Aorta (tissue), 5 donors: ENCODE data around the gene SDF2L1. TPM values are rescaled to one million over a fixed set of nuclear protein-coding genes. Genes with fewer than 3 reads are reported as not detected.

Source experiments
- ATAC-seq: fragments of 200-7000 bp; cut with Tn5 transposase; one replicate; pipeline ENCODE4 v1.9.1; 2022; ENCODE audit warnings: moderate library complexity; ENCODE audit not compliant: low FRiP score
- DNase-seq, 2 donors: peaks; one replicate each; pipeline ENCODE4 v3.0.0-alpha.2; 2020
- H3K27ac ChIP-seq, 2 donors: one replicate each; pipeline ENCODE4 v1.5.1; 2013; ENCODE audit warnings: low read length in 2 of 2, mild to moderate bottlenecking in 2 of 2, moderate library complexity in 2 of 2, control low read depth in 1 of 2, inconsistent platforms in 1 of 2, low read depth in 1 of 2
- H3K27me3 ChIP-seq, 2 donors: one replicate each; pipeline ENCODE4 v1.6.1; 2013; ENCODE audit warnings: control low read depth in 1 of 2, low read length in 1 of 2, mild to moderate bottlenecking in 1 of 2, moderate library complexity in 1 of 2; ENCODE audit not compliant: insufficient read depth in 2 of 2, control insufficient read depth in 1 of 2
- H3K36me3 ChIP-seq, 2 donors: one replicate each; pipeline ENCODE4 v1.6.1; 2013; ENCODE audit warnings: control low read depth in 1 of 2, low read length in 1 of 2, mild to moderate bottlenecking in 1 of 2; ENCODE audit not compliant: insufficient read depth in 2 of 2, control insufficient read depth in 1 of 2
- H3K4me1 ChIP-seq, 2 donors: one replicate each; pipeline ENCODE4 v1.6.1; 2013; ENCODE audit warnings: low read length in 2 of 2, control low read depth in 1 of 2, mild to moderate bottlenecking in 1 of 2, moderate library complexity in 1 of 2; ENCODE audit not compliant: insufficient read depth in 2 of 2, control insufficient read depth in 1 of 2
- H3K4me3 ChIP-seq, 2 donors: one replicate each; pipeline ENCODE4 v1.5.1; 2013; ENCODE audit warnings: low read length in 2 of 2, control low read depth in 1 of 2, mild to moderate bottlenecking in 1 of 2
- H3K9me3 ChIP-seq: one replicate; pipeline ENCODE4 v1.6.1; 2013; ENCODE audit warnings: mild to moderate bottlenecking, low read length; ENCODE audit not compliant: control insufficient read depth
- WGBS, 2 donors: extraction: QIAGEN DNeasy Blood & Tissue Kit; methylation state at CpG; one replicate each; pipeline ENCODE4 v1.1.7; 2013; 5-methylcytosine and 5-hydroxymethylcytosine counted together
- intact Hi-C, 2 donors: fragments of 100-400 bp; cut with DNase I; formaldehyde crosslinking; loops; one replicate each; pipeline versions ENCODE4 v1.14.2 to v1.15.0; 2022
- polyA plus RNA-seq, 2 donors: library from polyadenylated mRNA; stranded (reverse); fragments of 200-250 nt; gene quantifications; one replicate each; pipeline ENCODE4 v1.2.3, GENCODE V29; 2013
- total RNA-seq, 2 donors: library from RNA; stranded (reverse); fragmentation: NEBNext Ultra II Directional; extraction: Animal tissue kit (Norgen Biotek cat#: 25700); gene quantifications; one replicate each; pipeline ENCODE4 v1.2.1, GENCODE V29; 2021
- donor health status: healthy with polysubstance abuse.
- donor health status: Bipolar disorder and iron deficiency.
- donor health status: DM: no; HTN: no; CAD: no.
- donor health status: DM: no; HTN: no; CAD: no.
- donor health status: DM: yes; HTN: yes; CAD: no.

Gene SDF2L1
- total and polyA plus RNA-seq, 4 donors, result 16.7 to 38.7 (median 29.7) TPM

DNA sequence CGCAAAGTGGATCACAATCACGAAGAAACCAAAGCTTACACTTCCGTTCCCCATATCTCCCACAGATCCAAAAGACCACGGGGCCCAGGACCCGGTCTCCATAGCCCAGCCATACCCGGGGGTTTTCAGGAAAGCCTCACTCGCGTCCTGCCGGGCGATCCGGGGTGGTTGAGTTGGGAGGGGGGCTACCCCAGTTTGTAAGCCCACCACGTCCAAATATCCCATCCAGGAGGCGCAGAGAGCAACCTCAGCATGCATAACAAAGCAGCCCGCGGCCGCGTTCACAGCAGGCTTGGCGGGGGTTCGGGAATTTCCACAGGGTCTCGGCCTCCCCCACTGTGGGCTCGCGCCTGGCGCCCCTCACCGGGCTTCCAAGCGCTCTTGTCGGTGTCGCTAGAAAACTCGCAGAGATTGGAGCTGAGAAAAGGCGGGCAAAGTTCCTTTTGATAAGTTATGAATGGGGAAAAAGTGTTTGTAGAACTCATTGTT is 9.5 kb downstream of the SDF2L1 start:
- peak overlapping the region; percentile 53 to 62 for H3K4me3 ChIP-seq
- no peaks in the 10 kb centered on the region for H3K36me3 ChIP-seq
- peak; percentile 19 for ATAC-seq
- no peaks in the 10 kb centered on the region for H3K4me1 ChIP-seq
- H3K27ac ChIP-seq, result no peak overlapping the region
- H3K9me3 ChIP-seq, result no peaks in the 10 kb centered on the region
- intact Hi-C loops, result no loop called here
- no peaks in the 10 kb centered on the region for H3K27me3 ChIP-seq
- 1% methylated on average over 29 of the region's 29 CpGs for WGBS, 2 donors
- peak in 1 of 2 donors; percentile 83 for DNase-seq

DNA sequence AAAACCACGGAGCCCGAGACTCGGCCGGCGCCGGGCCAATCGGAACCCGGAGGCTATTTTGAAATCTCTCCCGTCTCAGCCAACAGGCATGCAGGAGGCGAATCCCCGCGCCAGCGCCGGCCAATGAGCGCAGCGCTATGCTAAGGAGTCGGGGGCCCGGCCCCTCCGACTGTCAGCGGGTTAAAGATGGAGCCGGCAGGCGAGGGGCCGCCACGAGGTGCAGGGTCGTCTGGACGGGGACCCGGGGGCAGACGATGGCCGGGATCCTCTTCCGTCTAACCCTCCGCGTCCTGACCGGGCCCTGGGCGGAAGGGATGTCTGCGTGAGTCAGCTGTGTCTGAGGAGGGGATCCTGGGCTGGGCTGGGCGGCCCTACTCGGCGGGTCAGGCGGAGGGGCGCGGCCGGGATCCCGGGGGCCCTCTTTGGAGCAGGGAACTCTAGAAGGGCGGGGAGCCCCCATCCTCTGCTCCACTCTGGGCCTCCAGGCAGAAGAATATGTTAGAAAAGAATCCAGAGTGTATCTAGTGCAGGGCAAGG is 10.0 kb downstream of the SDF2L1 start:
- H3K4me3 ChIP-seq, result peak overlapping the region; percentile 53 to 70
- no peaks in the 10 kb centered on the region for H3K9me3 ChIP-seq
- intact Hi-C loops, result no loop called here
- peak; percentile 93 to 96 for DNase-seq
- no peaks in the 10 kb centered on the region for H3K36me3 ChIP-seq
- no peaks in the 10 kb centered on the region for H3K4me1 ChIP-seq
- no peaks in the 10 kb centered on the region for H3K27me3 ChIP-seq
- peak; percentile 94 for ATAC-seq
- WGBS, 2 donors, result 0 to 1% methylated on average over 44 of the region's 44 CpGs
- H3K27ac ChIP-seq, result no peak overlapping the region

DNA sequence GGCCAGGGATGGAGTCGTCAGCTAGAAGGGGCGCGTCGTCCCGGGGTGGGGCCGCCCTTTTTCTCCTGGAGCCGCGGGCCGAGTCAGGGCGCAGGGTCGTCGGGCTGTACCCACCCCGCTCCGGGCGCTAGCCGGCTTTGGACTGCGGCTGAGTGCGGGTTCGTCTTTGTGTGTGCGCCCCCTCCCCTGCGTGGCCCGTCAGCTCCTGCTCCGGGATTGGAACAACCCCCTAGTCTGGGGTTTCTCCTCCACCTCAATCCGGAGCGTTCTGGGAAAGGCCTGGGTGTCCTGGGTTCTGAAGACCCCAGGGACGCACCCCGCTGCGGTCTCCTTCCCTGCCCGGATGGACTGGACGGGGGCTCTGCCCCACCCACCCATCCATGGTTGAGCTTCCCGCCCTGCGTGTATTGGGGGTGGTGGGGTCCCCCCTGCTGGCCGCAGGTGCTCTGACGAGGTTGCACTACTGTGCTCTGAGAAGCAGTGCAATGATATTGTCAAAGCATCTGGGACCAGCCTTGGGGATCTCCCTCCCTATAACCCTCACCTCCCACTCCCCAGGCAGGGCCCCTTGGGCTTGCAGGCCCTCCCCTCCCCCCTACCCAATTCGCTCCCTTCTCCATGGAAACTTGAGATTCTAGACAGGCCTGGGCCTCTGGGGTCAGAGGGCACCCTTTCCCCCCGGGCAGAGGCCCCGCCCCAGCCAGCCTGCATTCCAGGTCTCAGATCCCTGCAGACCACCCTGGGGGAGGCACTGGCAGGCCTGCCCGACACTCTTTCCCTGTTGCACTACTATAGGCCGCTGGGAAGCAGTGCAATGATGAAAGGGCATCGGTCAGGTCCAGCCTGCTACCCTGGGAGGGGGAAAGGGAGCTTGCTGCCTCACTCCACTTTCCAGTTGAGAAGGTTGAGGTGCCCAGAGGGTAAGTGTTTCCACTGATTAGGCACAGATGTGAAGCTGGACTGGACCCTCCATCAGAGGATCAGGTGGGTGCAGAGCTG is 10.7 kb downstream of the SDF2L1 start:
- H3K27me3 ChIP-seq, result no peaks in the 10 kb centered on the region
- H3K27ac ChIP-seq, result no peak overlapping the region

DNA sequence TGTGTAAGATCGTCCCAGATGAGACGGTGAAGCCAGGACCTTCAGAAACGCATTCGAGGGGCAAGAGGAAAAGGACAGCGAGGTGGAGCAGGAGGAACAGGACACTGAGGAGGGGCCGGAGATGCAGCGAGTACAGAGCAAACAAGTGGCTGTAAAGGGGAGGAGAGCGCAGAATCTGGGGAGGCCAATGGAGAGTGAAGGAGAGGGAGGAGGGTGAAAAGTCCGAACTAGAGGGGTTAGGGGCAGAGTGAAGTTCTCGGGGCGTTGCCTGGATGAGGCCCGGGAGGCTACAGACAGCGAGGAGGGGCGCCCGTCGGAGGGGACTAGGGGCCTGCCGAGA is 14.9 kb downstream of the SDF2L1 start:
- ATAC-seq (no peak), DNase-seq (no peak)
- Histone ChIP-seq H3K27me3 (no peaks in the 10 kb centered on the region), H3K9me3 (no peaks in the 10 kb centered on the region), H3K27ac (no peak overlapping the region), H3K4me1 (no peaks in the 10 kb centered on the region), H3K36me3 (no peaks in the 10 kb centered on the region), H3K4me3 (no peak overlapping the region)
- intact Hi-C loops, result no loop called here
- 26 to 35% methylated on average over 17 of the region's 17 CpGs for WGBS, 2 donors

More for the DNA sequence above, 10.7 kb downstream of the SDF2L1 start:
- ATAC-seq (no peak), DNase-seq (no peak)
- H3K4me3 ChIP-seq, result peak overlapping the region; percentile 53 to 70
- no peaks in the 10 kb centered on the region for H3K36me3 ChIP-seq
- H3K9me3 ChIP-seq, result no peaks in the 10 kb centered on the region
- 26 to 29% methylated on average over 34 to 40 of the region's 40 CpGs for WGBS, 2 donors
- intact Hi-C loops, result no loop called here
- H3K4me1 ChIP-seq, result no peaks in the 10 kb centered on the region

DNA sequence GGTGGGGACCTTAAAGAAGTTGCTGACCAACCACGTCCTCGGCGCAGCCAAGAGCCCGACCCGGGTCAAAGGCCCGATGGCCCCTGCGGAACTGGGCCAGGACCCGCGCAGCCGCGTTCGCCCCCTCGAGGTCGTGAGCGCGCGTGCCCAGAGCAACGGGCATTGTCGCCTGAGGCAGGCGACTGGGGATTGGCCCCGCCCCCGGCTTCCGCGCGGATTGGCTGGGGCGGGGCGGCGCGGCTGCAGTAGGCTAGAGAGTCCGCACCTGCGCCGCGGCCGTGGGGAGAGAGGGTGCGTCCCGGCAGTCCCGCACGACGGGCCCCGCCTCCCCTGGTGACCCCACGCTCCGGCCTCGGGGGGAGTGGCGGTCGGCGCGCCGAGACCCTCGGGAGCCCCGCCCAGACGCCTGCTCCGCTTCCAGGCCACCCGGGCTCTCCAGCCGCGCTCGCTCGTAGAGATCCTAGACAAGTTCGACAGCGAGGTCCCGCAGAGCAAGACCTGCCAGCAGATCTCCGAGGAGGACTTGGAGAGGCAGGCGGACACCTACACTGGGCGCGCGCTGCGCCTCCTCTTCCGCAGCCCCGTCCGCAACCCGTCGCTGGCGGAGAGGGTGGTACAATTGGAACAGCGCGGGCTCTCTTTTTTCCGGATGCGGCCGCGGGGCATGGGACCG is 15.4 kb downstream of the SDF2L1 start:
- H3K4me1 ChIP-seq, result no peaks in the 10 kb centered on the region
- intact Hi-C loops, result no loop called here
- 1% methylated on average over 47 to 79 of the region's 79 CpGs for WGBS, 2 donors
- ATAC-seq, result peak; percentile 66
- H3K4me3 ChIP-seq, result peak overlapping the region in 1 of 2 donors; percentile 23
- H3K36me3 ChIP-seq, result no peaks in the 10 kb centered on the region
- DNase-seq, result peak; percentile 75 to 89
- H3K9me3 ChIP-seq, result no peaks in the 10 kb centered on the region
- no peak overlapping the region for H3K27ac ChIP-seq
- H3K27me3 ChIP-seq, result no peaks in the 10 kb centered on the region

DNA sequence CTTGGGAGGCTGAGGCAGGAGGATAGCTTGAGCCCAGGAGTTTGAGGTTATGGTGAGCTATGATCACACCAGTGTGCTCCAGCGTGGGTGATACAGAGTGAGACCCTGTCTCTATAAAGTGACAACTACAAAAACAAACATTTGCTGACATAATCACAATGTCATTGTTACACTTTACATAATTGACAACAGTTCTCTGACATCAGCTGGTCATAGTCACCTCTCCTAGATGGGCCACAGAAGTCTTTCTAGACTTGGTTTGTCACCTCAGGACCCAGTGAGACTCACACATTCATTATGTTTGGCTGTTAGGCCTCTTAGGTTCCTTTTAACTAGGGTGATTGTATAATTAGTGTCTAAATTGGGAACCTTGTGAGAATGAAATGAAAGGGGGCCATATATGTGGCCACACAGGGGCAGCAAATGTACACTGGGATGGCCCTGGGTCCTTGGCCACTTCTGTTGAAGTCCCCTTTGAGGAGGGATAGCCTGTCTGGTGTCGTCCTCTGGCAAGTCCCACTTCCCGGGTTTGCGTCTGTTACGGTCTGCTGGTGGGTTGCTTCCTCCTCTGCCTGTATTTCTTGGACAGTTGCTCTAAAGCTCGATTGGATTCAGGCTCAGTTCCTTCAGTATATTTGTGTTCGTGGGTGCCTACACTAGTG is 17.9 kb downstream of the SDF2L1 start:
- intact Hi-C loops, result no loop called here
- no peaks in the 10 kb centered on the region for H3K27me3 ChIP-seq
- H3K4me1 ChIP-seq, result no peaks in the 10 kb centered on the region
- no peaks in the 10 kb centered on the region for H3K36me3 ChIP-seq
- DNase-seq (no peak), ATAC-seq (no peak)
- no peak overlapping the region for H3K4me3 ChIP-seq
- no peak overlapping the region for H3K27ac ChIP-seq
- H3K9me3 ChIP-seq, result no peaks in the 10 kb centered on the region
- WGBS, 2 donors, result 78 to 81% methylated on average over 7 of the region's 7 CpGs

DNA sequence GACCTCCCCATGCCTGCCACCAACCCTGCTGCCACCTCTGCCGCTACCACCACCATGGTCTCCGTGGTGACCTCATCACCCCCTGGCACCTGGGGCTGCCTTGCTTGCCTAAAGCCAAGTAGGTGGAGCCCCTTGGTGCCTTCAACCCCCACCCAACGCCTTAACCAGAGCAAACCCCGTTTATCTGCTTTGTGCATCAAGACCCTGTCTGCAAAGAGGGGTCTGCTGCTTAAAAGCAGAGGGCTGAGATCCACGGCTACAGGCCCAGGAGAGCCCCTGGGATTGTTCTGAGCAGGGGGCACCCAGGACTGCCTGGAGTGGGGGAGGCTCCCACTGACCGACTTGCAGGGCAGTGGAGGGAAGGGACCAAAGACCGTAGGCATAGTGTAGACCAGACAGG is 18.8 kb downstream of the SDF2L1 start:
- no peak for ATAC-seq
- Histone ChIP-seq H3K27ac (no peak overlapping the region), H3K9me3 (no peaks in the 10 kb centered on the region), H3K4me1 (no peaks in the 10 kb centered on the region), H3K36me3 (no peaks in the 10 kb centered on the region), H3K4me3 (no peak overlapping the region), H3K27me3 (no peaks in the 10 kb centered on the region)
- no peak for DNase-seq
- 68 to 77% methylated on average over 7 of the region's 7 CpGs for WGBS, 2 donors
- intact Hi-C loops, result no loop called here

DNA sequence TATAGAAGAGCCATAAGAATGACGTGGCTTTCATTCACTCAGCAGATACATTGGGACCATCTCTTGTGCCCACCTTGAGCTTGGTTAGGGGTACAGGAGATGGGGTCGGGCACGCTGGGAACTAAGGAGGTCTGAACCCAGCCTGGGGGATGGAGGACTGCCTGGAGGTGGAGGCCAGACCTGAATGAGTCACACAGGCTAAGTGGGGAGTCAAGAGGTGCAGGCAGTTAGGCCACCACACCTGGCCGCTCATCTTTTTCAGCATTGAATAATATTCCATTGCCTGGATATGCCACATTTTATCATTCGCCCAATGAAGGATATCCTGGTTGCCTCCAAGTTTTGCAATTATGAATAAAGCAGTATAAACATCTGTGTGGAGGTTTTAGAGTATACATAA is 19.9 kb downstream of the SDF2L1 start:
- H3K4me1 ChIP-seq, result no peaks in the 10 kb centered on the region
- no peaks in the 10 kb centered on the region for H3K9me3 ChIP-seq
- intact Hi-C loops, result no loop called here
- ATAC-seq, result no peak
- H3K36me3 ChIP-seq, result no peaks in the 10 kb centered on the region
- 89 to 93% methylated on average over 5 of the region's 5 CpGs for WGBS, 2 donors
- H3K4me3 ChIP-seq, result no peak overlapping the region
- H3K27me3 ChIP-seq, result no peaks in the 10 kb centered on the region
- no peak for DNase-seq
- H3K27ac ChIP-seq, result no peak overlapping the region
